GM18502 (cell line): ENCODE data around the gene CA5A.
"Not testable (repeated sequence)": the region's sequence is repeated elsewhere in the genome, so short reads cannot be mapped to it uniquely, and the experiment has no call there.

Experiments
- ATAC-seq: cut with Tn5 transposase; IDR thresholded peaks from one replicate; pipeline ENCODE4 v1.9.1; 2021; ENCODE audit warnings: mild to moderate bottlenecking; ENCODE audit not compliant: unreplicated experiment, poor library complexity

CA5A gene

DNA sequence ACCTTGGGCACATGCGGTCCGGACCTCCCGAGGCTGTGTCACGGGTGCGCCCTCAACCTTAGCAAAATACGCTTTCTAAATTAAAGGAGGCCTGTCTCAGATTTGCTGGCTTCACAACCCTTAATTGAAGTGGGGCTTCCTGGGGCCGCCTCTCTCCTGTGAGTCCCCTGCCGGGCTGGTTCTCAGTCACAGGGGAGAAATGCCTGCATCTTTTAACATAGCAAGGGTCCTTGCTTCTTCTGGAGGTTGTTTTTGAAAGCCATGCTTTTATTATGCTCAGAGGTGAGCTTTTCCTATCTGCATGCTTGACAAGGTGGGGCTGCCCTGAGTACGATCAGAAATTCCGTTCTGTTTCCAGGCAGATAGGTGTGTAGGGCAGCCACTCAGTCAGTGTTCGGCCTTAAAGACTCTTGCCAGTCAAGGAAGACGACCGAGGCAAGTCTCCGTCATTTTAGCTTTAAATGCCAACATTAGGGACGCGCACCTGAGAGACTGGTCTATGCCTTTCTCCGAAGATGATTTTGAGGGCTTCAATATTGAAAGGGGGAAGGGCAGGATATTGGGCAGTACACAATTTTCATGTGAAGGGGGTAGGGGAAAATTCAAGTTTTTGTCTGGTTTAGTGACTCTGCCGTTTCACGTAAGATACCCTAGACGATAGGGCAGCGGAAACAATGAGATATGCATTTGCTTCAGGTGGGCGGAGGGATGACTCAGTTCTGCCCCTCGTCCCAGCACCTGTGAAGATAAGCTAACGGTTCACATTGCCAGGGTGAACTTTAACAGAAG, 61.5 kb downstream of the CA5A start:
- ATAC-seq, result no peak

- not testable (repeated sequence) for ATAC-seq
Observed at GRCh38 chr16:87870418-87871291, 65.7 kb downstream of the CA5A start.

GRCh38 chr16:87869879-87870417, 66.4 kb downstream of the CA5A start:
- ATAC-seq, result not testable (repeated sequence)

DNA sequence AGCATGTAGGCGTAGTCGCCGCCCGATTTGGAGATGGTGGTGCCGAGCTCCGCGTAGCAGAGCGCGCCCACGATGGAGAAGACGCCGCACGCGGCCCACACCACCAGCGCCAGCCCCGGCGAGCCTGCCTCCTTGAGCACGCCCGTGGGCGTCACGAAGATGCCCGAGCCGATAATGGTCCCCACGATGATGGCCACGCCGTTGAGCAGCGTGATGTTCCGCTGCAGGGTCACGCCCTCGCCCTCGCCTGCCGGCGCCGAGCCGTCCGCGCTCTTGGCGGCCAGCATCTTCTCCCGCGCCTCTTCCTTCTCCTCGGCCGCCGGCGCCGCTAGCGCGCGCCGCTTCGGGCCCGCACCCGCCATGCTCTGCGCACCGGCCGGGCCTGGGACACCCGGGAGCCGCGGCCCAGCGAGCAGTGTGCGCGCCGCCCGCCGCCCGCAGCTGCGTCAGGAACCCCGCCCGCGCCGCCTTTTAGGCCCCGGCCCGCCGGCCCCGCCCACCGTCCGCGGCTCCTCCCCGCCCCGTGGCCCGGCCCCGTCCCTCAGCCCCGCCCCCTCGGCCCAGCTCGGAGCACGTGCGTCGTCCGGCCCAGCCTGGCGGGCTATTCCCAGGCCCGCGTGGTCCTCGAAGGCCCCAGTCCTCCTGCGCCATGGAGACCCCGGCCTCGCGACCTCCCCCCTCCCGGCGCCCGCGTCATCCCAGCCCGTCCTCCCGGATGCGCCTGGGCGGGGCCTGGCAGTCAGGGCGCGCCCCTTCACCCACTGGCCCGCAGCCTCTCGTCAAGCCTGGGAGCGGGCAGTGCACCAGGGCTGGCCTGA, 67.1 kb downstream of the CA5A start, which contains the start of gene SLC7A5:
TSS of gene SLC7A5 (minus strand) at position 447 of the 818 bp plus-strand sequence. CDS start at position 362, 85 bp downstream.
- ATAC-seq, result peak; percentile 56

DNA sequence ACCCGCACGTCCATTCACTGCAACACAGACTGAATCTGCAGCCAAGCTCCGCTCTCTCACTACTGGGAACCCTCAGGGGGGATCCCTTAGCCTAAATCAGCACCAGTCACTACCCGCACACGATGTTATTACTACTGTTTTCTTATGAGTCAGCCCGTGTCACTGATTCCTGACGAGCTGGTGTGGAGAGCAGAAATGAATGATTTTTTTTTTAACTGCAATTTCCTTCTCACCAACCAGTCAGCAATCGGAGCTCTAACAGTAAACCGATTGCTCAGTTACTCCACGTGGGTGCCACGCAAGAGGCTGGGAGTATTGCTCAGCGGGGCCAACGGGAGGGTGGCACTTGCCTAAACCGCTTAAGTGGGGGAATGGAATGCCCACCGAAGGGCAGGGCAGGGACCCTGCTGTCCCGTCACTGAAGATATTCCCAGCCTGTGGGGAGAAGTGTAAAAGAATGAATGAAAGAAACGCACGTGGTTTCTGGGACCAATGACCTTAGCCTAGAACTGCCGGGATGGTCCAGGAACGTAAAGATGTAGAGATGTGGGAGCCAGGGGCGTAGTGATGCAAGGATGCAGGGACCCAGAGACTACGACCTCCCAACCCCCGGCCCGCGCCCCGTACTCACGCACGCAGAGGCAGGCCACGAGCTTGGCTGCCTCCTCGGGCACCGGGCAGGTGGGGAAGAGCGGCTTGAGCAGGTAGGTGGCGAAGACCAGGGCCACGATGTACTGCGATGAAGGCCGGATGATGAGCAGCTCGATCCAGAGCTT, 67.9 kb downstream of the CA5A start:
- ATAC-seq, result peak; percentile 36

- ATAC-seq, result not testable (repeated sequence)
Observed at GRCh38 chr16:87865902-87866555, 70.3 kb downstream of the CA5A start.

DNA sequence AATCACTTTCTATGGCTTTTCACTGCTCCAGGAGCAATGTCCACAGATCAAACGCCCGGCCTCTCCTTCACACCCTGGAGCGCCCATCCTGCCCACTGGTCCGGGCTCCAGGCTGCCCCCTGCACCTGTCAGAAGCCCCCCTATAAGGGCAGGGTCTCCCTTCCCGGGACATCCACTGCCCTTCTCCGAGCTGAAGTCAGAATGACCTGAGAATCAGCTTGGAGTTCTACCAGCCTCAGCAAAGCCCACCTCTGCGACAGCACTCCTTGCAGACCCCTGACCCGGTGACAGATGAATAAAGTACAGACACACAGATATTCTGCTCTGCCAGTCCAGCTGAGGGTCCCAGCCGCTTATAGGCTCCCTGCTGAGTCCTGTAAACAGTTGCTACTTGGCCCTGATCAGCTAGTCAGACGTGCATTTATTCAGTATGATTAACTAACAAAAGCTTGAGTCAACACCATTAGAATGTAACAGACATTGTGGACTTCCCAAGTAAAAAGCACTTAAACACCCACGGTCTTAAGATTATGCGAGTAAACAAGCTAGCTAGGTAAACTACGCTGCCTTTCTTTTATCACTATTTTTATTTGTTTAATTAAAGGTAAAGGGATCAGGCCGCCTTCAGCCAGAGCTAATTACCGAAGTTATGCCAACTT, 71.9 kb downstream of the CA5A start:
- no peak for ATAC-seq

DNA sequence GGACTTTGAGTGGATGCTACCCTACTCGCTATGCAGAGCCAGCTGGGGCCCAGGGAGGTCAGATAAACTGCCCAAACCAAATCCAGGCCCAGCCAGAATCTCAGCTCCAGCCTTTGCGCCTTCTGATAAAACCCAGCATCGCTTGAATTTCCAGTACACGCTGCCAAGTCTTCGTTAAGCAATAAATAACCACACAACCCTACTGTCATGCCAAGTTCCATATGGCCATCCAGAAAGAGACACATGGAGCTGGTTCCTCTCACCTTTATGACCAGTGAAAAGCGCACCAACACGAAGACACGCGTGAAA, 73.0 kb downstream of the CA5A start:
- ATAC-seq, result not testable (repeated sequence)

DNA sequence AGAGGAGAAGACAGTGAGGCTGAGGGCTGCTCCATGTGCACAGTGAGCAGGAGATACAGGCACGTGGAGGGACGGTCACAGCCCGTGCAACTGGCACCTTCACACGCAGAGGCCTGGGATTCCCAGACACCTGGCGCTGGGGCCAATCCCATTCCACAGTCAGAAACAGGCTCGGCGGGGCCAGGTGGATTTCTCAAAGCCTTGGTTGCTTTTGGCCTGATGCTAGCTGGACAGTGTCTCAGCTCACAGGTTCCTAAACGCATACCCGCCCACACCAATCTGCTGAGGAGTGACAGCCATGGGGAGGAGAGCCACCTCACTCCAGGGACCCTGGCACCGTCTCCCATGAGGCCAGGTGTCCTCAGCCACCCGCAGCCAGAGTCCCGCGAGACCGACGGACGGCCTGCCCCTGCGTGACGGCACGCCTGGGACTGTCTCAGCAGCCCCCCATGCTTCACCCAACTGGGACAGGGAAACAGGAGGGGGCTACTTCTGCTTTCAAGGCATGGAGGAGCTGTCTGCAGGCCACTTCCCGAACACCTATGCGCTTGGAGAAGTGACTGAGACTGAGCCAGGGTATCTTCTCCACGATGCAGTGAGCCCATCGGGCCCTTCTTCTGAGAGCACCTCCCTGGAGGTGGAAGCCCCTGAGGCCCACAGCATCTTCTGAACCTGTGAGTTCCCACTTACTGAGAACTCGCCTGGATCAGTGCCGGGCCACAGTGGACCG, 73.6 kb downstream of the CA5A start:
- ATAC-seq, result not testable (repeated sequence)

DNA sequence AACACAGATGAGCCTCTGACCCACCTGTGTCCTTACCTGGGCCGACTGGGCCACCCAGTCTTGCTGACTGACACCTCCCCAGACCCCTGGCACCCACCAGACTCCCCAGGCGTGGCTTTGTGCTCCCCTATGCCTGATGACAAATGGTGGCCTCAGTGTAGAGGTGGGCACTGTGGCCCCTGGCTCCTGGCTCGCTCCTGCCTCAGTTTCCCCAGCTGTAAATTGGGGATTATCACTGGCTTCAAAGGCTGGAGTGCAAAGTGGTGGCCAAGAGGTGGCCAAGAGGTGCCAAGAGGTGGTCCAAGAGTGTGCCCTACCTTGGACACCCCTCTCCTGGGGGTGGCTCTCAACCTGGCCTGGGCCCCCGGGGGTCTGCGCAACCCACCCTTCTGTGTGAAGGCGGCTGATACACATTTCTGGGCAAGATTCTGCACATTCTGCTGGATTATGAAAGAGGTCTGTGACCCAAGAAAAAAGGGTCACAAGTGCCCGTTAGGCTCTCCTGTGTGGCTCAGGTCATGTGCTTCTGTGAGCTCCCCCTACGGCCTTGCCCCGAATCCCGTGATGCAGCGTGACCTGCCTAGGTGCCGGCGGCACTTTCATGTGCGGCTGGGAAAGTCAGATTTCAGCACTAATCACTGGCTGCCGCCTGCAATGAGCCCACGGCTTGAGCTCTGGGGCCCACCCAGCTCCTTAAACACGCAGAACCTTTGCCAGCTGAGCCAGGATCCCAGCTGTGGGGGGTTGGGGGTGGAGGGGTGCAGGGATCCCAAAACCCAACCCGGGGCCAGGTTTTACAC, 74.8 kb downstream of the CA5A start:
- ATAC-seq, result not testable (repeated sequence)

DNA sequence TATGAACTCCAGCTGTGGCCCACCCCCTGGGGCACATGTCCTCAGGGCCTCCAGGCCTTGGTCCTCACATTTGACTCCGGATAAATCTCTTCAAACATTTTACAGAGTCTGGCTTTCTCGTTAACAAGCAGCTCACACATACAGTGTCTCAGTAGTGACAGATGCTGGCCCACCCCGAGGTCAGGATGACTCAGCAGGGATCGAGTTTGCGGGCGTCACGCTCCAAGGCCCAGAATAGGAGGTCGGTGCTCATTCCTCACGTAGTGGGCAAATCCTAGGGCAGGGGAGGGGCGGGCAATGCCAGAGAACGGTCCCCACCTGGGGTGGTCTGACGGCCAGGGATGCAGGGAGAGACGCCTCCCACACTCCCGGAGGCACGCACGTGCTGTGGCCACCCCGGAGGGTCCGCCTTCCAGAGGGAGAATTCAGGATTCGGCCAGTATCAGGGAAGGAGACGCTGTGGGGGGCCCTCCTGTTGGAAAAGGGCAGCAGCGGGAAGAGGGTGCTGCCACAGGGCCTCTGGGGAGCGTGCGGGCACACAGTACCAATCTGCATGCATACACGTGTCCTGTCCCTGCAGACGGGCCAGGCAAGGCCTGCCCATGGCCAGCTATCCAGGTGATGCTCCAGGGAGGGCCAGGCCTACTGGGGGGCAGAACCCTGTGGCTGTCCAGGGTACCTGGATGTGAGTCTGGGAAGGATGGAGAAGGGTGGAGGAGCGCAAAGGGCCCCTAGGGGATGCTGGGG, 75.6 kb downstream of the CA5A start:
- ATAC-seq, result no peak

DNA sequence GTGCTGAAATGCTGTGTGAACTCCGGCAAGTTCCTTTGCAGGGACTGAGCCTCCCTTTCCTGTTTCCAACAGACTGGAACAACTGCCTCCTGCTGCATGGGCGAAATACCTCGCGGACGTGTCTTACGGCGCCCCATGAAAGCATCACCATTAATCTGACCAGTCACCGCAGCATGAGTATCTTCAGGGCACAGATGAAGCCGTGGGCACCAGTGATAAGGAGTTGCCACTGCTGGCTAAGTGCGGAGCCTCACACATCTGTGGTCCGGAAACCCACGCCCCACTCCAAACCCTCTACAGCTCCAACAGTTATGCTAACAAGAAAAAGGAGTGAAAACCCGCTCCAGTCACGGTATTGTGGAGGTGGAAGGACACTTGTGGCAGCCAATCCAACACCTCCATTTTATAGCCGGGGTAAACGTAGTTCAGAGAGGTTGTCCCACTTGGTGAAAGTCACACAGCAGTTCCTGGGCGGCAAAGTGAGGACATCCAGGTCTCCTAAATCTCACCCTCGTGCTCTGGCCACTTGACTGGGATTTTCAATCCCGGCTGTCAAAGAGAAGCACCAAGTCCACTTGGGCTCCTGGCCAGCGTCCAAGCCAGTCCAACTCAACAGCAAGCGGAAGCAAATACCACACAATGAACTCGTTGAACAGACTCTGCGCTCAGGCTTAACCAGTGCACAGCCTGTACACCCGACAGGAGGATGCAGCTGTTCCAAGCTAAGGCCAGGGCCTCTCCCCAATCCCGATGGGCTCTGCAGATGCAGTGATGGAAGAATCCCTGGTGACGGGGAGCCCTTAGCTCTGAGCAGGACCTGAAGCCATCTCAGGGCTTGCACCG, 78.0 kb downstream of the CA5A start:
- not testable (repeated sequence) for ATAC-seq

- ATAC-seq, result no peak
Observed at GRCh38 chr16:87856791-87857228, 79.5 kb downstream of the CA5A start.

- ATAC-seq, result no peak
Observed at GRCh38 chr16:87855852-87856715, 80.2 kb downstream of the CA5A start.
